ENCODE measurements around the gene GBX1.

GBX1 gene

DNA sequence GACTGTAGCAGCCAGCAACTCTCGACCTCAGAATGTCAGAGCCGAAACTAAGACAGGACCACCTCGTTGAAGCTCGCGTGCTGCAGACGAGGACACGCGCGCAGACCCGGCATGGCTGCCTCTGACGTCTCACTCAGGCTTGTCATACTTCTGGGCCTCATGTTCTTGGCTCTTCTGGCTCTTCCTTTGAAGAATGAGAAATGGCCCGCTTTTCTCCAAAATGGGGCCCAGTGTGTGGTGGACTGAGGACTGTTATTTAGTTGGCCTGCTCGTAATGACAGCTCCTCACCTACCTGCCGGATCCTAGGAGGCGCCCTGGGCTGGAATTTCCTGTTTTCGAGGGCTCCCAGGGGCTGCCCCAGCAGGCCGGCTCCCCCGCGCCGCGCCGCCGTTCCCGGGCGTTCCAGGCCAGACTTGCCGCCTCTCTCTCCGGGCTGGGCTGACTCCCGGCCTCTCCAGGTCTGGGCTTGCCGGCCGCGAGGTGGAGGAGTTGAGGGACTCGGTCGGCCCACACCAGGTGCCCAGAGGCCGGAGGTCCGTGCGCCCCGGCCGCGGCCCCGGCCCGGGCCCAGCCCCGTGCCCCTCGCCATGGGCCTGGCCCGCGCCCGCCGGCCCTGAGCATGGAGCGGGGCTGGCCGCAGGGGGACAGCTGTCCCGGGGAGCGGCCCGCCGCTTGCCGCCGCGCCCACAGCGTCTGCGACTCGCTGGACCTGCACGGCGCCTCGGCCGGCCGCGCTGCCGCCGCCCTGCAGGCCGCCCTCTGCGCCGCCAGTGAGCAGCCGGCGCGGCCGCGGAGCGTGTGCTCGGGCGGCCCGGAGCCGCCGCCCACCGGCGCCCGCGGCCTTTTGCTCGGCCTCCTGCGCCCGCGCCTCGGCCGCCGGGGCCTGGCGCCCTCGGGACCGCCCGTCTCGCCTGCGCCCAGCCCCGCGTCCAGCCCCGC lies 53.1 kb downstream of the GBX1 start:
- no peak for DNase-seq (ENCODE audit: low read depth, low spot score)

DNA sequence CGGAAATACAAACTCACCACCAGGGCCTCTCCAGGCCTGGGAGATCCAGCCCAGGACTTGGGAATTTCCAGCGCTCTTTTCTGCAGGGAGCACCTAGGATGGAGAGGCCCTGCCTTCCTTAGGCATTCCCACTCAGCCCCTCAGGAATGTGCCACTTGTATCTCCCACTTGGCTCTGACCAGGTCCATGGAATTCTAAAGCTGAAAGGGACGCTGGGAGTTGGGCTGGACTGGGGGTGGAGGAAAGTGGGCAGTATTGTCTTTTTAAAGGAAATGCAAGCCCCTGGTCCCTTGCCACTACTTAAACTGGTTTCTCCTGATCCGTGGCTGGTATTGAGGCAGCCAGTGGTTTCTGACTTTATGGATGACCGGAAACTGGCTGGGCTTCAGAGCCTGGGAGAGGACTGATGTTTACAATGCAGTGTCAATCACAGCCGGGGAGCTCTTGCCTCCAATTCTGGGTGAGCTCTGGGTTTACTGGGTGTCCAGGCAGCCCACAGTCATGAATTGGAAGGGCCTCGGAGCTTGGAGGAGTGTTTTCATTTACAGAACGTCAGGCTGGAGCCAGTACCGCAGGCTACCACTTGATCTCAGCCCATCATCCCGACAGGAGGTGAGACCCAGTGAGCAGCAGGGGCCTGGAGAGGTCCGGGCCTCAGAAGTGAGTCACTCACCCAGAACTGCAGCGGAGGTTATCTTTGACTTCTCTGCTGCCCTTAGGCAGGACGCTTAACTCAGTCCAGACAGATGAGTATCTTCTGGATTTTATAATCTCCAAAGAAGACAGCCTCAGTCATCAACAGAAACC lies 53.9 kb downstream of the GBX1 start:
- DNase-seq (ENCODE audit: low read depth, low spot score) = peak; percentile 26

DNA sequence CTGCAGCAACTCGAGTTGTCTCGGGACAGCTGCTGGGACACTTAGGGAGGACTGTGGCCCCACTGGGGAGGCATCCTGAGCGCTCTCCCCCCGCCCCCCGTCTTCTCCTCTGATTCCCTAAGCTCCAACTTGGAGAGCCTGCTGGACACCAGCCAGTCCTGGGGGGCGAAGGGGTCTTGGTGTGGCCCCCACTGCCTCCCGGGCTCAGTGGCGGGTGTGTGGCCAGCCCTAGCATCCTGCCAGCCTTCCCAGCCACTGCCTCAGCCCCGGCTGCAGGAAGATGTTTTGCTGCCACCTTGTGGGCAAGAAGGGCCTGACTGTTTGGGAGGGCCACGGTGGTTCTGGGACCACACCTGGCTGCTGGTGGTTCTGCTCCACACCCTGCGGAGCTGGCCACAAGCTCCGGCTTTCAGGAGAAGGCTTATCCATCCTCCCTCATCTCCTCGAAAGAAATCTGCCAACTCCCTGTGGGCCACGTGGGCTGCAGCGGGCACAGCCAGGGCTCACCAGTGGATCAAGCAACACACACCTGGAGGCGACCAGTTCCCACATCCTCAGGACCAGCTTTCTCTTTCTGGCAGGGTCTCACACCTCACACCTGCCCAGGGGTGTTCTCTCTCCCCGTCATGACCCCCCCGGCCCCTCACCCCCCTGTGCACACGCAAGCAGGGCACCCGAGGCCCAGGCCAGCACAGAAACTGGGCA lies 56.4 kb downstream of the GBX1 start:
- DNase-seq (ENCODE audit: low read depth, low spot score) = no peak

DNA sequence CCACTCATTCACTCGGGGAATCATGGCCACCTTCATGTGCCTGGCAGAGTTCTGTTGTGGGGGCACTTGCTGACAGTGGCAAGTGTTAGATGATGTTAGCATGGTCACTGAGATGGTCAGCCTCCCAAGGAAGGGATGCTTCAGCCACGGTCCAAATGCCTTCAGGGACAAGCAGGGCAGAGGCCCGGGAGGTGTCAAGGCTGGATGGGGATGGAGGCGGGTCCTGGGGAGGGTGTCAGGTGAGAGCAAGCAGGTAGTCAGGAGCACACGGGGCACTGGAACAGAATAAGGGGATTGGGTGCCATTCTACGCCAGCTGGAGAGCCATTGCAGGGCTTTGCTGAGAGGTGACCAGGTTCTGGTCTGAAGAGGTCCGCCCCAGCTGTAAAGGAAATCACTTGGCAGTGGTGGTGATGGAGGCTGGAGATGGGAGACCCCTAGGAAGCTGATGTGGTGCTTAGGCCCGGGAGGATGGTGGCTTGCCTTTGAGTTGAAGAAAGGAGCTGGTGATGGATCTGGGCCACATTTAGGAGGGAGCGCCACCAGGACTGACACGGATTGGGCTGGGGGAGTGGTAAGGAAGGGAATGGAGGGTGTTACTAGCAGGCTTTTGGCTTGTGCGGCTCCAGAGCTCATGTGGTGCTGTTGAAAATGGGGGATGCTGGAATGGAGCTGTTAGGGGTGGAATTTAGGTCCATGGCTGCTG lies 57.1 kb downstream of the GBX1 start:
- DNase-seq (ENCODE audit: low read depth, low spot score) = no peak

DNA sequence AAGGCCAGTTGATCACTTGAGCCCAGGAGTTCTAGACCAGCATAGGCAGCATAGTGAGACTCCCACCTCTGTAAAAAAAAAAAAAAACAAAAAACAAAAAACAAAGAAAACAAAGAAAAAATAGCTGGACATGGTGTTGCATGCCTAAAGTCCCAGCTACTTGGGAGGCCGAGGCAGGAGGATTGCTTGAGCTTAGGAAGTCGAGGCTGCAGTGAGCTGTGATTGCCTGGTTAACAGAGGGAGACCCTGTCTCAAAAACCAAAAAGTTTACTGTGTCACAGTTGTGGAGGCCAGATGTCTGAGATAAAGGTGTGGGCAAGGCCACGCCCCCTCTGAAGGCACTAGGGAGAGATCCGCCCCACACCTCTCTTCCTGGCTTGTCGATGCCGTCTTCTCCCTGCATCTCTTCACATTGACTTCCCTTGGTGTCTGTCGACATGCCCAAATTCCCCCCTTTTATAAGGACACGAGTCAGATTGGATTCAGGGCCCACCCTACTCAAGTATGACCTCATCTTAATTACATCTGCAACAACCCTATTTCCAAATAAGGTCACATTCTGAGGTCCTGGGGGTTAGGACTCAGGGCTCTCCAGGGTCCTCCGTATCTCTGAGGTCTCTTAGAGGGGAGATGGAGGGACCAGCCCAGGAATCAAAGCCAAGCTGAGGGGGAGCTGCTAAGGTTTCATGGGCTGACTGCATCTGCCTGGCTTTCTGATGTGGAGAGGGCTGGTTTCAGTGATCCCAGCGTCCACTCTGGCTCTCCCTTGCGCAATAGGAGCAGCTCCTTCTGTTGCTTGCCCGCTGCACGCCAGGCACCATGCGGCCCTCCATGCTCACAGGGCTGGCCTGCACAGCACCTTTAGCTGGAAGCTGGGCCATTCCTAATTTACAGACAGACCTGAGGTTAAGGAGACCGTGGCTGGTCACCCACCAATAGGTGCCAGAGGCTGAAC lies 58.1 kb downstream of the GBX1 start:
- DNase-seq (ENCODE audit: low read depth, low spot score) = no peak

DNA sequence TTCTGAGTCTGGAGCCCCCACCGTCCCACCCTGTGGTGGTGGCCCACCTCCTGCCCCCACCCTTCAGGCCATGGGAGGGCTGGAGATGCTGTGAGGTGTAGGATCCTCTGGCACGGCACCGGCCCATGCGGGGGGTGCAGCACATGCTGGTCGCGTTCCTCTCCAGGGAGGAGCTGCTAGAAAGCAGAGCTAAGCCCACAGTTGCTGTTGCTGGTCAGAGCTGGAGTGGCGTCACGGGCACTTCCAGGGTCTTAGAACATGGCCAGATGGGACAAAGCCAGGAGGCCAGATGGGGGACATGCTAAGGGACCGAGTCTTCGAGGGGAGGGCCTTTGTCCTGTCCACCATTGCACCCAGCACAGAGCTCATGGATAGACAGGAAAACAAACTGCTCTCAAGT lies 59.6 kb downstream of the GBX1 start:
- DNase-seq (ENCODE audit: low read depth, low spot score) = no peak

DNA sequence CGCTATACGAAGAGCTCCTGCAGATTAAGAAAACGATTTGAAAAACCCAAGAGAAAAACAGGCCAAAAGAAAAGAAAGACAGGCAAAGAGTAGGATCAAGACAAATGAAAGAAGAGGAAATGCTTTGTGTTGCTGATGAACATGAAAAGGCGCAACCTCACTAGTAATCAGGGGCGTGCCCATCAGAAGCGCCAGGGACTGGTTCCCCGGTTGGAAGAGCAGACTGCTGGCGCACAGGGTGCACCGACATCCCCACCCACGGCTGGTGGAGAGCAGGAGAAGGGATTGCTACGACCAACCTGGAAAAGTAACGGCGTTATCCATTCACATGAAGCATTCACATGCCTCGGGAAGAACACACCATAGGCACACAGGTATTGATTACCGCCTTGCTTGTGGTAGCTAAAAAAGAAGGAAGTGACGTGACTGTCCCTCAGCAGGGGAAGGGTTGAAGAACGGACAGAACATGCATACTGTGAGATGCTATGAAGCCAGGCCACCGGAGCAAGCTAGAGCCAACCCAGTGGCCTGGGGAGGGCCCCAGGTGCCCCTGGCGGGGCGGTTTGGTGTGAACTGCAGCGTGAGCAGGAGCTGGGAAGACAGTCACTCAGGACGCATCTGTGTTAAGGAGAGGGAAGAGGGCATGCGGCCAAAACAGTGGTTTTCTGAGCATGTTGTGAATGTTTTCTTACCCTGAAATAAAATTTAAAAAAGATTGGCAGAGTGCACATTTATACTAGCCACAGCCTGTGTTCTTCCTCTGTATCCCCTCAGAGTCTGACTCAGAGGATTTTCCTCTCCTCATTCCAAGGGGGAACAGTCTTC lies 62.9 kb downstream of the GBX1 start:
- no peak for DNase-seq (ENCODE audit: low read depth, low spot score)

DNA sequence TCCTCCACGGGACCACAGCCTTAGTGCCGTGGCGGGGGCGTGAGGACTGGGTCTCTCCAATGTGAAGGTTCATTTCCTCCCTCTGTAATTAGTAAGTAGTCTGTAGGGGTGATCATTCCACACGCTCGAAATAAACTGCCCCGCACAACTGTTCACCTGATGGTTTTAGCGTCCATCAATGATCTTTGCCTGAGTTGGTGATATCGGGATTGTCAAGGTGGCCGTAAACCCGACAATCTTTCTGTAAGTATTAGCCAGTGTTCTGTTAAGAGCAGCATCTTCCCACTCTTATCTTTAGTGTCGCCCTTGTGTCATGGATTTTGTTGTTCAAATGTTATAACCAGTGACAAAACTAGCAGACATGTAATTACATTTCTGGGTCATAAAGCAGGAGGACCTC lies 63.5 kb downstream of the GBX1 start:
- no peak for DNase-seq (ENCODE audit: low read depth, low spot score)

DNA sequence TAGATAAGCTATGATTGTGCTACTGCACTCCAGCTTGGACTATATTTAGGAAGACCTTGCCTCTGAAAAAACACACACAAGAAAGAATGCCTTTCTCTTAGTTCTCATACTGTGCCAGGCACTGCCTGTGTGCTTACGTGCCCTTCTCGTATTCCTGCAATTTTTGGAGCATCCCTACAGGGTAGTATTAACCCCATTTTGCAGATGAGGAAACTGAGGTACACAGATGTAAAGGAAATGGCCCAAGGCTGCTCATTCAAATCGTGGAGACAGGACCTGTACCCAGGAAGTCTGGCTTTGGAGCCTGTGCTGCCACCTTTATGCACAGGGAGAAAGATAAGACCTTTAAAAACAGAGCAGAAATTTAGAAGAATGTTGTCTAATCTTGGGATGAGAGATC lies 64.5 kb downstream of the GBX1 start:
- DNase-seq (ENCODE audit: low read depth, low spot score) = no peak

DNA sequence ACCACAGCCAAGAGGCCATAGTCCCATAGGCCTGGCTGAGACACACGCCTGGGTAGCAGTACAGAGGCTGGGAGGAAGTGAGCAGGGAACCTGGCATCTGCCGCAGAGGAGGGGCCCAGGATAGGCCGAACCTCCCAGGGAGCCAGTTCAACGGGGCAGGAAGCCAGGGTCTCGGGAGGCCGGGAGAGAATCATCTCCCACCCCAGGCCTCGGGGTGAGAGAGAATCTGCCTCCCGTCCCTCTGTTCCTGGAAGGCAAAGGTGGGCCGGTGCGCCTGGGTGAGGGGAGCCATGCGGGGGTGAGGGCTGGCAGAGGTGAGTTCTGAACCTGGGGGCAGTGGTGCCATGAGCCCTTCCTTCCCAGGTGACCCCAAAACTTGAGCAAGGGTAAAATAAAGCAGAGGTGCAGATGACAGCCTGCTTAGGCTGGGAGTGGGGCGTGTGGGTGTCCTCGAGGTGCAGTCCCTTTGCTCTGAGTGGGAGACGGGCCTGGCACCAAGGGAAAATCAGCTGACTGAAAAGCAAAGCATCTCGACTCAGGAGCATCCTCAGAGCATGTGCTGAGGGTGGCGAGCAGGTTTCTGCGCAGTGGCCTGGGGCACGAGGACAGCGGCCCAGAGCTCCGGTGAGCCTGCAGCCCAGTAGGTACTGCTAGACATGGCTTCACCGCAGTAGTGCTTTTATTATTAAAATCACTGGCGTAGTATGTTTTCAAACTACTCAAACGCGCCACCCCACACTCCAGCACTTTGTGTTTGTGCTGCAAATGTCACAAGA lies 65.7 kb downstream of the GBX1 start:
- no peak for DNase-seq (ENCODE audit: low read depth, low spot score)

DNA sequence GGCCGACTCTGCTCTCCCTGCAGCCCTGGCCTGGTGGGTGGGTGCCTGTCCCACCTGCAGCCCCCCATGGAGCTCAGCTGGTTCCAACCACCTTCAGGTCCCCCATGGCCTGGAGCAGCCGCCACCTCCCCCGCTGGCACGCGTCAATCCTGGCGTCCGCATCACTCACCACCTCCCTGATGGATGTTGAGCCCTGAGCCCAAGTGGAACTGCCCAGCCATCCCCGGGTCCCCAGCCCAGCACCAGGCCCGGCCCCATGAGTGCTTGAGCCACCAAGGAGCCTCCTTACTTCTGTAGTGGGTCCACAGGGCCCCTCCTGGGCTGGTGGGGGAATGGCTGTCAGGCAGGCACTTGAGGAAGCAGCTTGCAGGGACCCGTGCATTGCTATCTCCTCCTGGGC lies 66.6 kb downstream of the GBX1 start:
- DNase-seq (ENCODE audit: low read depth, low spot score) = no peak

DNA sequence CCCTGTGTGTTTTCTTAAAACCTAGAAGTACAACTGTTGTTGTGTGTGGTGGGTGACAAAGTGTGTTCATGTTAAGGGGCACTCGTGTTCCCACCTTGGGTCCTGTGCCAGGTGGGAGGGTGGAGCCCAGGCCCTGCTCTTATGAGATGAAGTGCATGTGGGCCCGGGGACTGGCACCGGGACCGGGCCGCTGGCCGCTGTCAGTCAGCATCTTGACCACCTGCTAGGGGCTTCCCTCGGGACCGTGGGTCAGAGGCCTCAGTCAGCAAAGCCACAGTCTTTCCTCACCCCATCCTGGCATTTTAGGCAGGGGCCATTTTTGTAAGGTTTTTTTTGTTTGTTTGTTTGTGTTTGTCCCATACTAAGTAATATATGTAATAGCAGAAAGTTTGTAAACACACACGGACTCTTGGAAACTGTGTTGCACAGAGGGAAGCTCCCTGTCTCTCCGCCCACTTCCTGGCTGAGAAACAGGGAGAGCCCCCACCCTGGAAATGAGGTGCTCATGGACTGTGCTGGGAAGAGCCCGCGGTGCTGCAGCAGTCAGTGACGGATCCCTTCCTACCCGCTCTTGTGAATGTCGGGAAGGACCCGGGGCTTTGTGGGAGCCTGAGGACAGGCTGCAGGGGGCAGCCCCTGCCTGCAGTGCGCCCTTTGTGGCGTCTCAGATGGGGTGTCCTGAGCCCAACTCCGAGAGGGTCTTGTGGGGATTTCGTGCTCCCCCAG lies 67.8 kb downstream of the GBX1 start:
- no peak for DNase-seq (ENCODE audit: low read depth, low spot score)

Data from smooth muscle cell of the brain vasculature (primary cell).